Measurements from ENCODE around the gene DRC3. TPM values are rescaled to one million over a fixed set of nuclear protein-coding genes. Genes with fewer than 3 reads are reported as not detected.

Gene DRC3
- total and polyA plus RNA-seq, 2 experiments from 2014 or later: 1.1 to 1.8 TPM

DNA sequence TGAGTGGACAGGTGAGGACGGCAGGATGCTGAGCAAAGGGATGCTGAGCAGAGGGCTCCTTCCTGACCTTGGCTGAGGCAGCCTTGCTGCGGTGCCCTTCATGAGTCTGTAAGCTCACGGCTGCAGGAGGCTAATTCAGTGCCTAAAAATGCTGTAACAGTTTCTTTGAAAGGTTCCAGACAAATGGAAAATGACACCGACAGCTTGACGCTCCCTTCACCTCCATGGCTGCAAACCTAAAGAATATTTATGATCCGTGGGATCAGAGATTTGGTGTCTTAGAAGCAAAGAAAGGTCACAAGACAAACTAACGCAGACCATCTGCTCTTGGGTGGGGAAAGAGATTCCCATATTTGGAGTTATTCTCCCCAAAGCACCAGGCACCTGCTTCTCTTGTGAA, 28.4 kb upstream of the DRC3 start:
- H3K36me3 ChIP-seq (replicated peaks; ENCODE audit: insufficient read depth, low read depth): no peaks in the 10 kb centered on the region
- peaks cover 67% of the 10 kb centered on the region for H3K79me2 ChIP-seq
- H3K27ac ChIP-seq: peak overlapping the region; percentile 68
- no peak for DNase-seq (ENCODE audit: low spot score)
- peak overlapping the region; percentile 58 for H3K4me2 ChIP-seq
- H4K20me1 ChIP-seq (ENCODE audit: insufficient read depth, poor library complexity, severe bottlenecking): no peaks in the 10 kb centered on the region
- H3K9me3 ChIP-seq (ENCODE audit: low read depth): no peaks in the 10 kb centered on the region
- TF ChIP-seq EZH2 (IDR thresholded peaks at IDR 0.05; ENCODE audit: borderline replicate concordance) (no peak), EZH2phosphoT487 (IDR thresholded peaks at IDR 0.05; ENCODE audit: low read depth, severe bottlenecking, unreplicated experiment) (no peak)
- TF ChIP-seq, protein P1, sequence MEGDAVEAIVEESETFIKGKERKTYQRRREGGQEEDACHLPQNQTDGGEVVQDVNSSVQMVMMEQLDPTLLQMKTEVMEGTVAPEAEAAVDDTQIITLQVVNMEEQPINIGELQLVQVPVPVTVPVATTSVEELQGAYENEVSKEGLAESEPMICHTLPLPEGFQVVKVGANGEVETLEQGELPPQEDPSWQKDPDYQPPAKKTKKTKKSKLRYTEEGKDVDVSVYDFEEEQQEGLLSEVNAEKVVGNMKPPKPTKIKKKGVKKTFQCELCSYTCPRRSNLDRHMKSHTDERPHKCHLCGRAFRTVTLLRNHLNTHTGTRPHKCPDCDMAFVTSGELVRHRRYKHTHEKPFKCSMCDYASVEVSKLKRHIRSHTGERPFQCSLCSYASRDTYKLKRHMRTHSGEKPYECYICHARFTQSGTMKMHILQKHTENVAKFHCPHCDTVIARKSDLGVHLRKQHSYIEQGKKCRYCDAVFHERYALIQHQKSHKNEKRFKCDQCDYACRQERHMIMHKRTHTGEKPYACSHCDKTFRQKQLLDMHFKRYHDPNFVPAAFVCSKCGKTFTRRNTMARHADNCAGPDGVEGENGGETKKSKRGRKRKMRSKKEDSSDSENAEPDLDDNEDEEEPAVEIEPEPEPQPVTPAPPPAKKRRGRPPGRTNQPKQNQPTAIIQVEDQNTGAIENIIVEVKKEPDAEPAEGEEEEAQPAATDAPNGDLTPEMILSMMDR (IDR thresholded peaks at IDR 0.05; ENCODE audit: poor library complexity): no peak
- no peak overlapping the region for H3K4me3 ChIP-seq
- no peak overlapping the region for H2AFZ ChIP-seq
- peaks cover 56% of the 10 kb centered on the region for H3K4me1 ChIP-seq (ENCODE audit: insufficient read depth)
- no peaks in the 10 kb centered on the region for H3K9me2 ChIP-seq (replicated peaks; ENCODE audit: insufficient read depth)
- no peaks in the 10 kb centered on the region for H3K27me3 ChIP-seq
- WGBS (ENCODE audit: low lambda C conversion rate, missing lambda C conversion rate): 41% methylated on average over 7 of the region's 7 CpGs

DNA sequence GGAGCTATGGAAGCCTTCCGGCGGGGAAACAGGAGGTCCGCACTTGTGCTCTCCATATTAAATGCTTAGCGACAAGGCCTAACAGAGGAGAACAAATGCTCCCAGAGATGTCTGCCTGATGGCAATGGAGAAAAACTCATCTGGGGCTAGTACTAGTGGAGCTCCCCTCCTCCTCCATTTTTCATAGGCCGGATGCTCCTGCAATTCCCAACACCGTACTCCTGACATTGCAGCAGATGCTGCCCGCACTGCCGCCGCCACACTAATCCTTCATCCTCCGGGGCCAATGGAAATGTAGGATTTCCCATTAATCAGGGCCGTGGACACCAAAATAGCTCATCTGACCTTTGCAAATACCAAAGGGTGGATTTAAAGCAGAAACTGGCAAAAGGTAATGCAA, 27.9 kb upstream of the DRC3 start:
- Histone ChIP-seq H3K4me1 (ENCODE audit: insufficient read depth) (peaks cover 56% of the 10 kb centered on the region), H3K79me2 (peaks cover 65% of the 10 kb centered on the region), H3K36me3 (replicated peaks; ENCODE audit: insufficient read depth, low read depth) (no peaks in the 10 kb centered on the region), H3K4me2 (no peak overlapping the region), H3K9me2 (replicated peaks; ENCODE audit: insufficient read depth) (no peaks in the 10 kb centered on the region), H3K27ac (peak overlapping the region; percentile 1), H2AFZ (no peak overlapping the region), H3K27me3 (no peaks in the 10 kb centered on the region), H4K20me1 (ENCODE audit: insufficient read depth, poor library complexity, severe bottlenecking) (no peaks in the 10 kb centered on the region), H3K4me3 (no peak overlapping the region), H3K9me3 (ENCODE audit: low read depth) (no peaks in the 10 kb centered on the region)
- TF ChIP-seq EZH2phosphoT487 (IDR thresholded peaks at IDR 0.05; ENCODE audit: low read depth, severe bottlenecking, unreplicated experiment) (no peak), EZH2 (IDR thresholded peaks at IDR 0.05; ENCODE audit: borderline replicate concordance) (no peak)
- TF ChIP-seq, protein P1 (IDR thresholded peaks at IDR 0.05; ENCODE audit: poor library complexity): no peak
- no peak for DNase-seq (ENCODE audit: low spot score)
- 76% methylated on average over 11 of the region's 11 CpGs for WGBS (ENCODE audit: low lambda C conversion rate, missing lambda C conversion rate)

DNA sequence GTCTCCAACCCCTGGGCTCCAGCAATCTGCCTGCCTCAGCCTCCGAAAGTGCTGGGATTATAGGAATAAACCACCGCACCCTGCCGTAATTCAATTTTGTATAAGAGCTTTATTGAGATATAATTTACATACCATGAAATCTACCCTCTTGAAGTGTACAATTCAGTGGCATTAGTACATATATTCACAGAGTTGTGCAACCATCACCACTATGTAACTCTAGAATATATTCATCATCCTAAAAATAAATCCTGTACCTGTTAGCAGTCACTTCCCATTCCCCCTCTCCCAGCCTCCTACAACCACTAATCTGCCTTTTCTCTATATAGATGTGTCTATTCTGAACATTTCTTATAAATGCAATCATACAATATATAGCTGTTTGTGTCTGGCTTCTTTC, 26.6 kb upstream of the DRC3 start:
- Histone ChIP-seq H3K79me2 (peaks cover 69% of the 10 kb centered on the region), H3K4me3 (no peak overlapping the region), H3K4me1 (ENCODE audit: insufficient read depth) (peaks cover 48% of the 10 kb centered on the region), H3K9me3 (ENCODE audit: low read depth) (no peaks in the 10 kb centered on the region), H3K9me2 (replicated peaks; ENCODE audit: insufficient read depth) (no peaks in the 10 kb centered on the region), H3K4me2 (no peak overlapping the region), H3K27ac (no peak overlapping the region), H4K20me1 (ENCODE audit: insufficient read depth, poor library complexity, severe bottlenecking) (no peaks in the 10 kb centered on the region), H2AFZ (no peak overlapping the region), H3K27me3 (no peaks in the 10 kb centered on the region), H3K36me3 (replicated peaks; ENCODE audit: insufficient read depth, low read depth) (no peaks in the 10 kb centered on the region)
- DNase-seq (ENCODE audit: low spot score): no peak
- 67% methylated on average over 3 of the region's 3 CpGs for WGBS (ENCODE audit: low lambda C conversion rate, missing lambda C conversion rate)
- TF ChIP-seq EZH2phosphoT487 (IDR thresholded peaks at IDR 0.05; ENCODE audit: low read depth, severe bottlenecking, unreplicated experiment): no peak
- TF ChIP-seq, protein P1 (IDR thresholded peaks at IDR 0.05; ENCODE audit: poor library complexity): no peak

DNA sequence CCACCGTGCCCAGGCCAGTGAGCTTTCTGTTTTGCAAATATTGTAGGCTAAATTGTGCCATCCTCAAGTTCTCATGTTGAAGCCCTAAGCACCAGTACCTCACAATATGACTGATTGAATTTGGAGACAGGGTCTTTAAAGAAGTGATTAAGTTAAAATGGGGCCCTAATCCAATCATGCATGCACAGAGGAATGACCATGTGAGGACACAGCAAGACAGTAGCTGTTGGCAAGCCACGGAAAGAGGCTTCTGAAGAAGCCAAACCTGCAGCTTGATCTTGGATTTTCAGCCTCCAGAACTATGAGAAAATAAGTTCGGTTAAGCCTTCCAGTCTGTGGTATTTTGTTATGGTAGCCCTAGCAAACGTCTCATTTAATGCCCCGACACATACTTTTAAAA, 25.4 kb upstream of the DRC3 start:
- peaks cover 37% of the 10 kb centered on the region for H3K4me1 ChIP-seq (ENCODE audit: insufficient read depth)
- H4K20me1 ChIP-seq (ENCODE audit: insufficient read depth, poor library complexity, severe bottlenecking): no peaks in the 10 kb centered on the region
- no peaks in the 10 kb centered on the region for H3K9me2 ChIP-seq (replicated peaks; ENCODE audit: insufficient read depth)
- no peak overlapping the region for H3K4me2 ChIP-seq
- 91% methylated on average over 5 of the region's 5 CpGs for WGBS (ENCODE audit: low lambda C conversion rate, missing lambda C conversion rate)
- H3K79me2 ChIP-seq: peaks cover 69% of the 10 kb centered on the region
- H3K9me3 ChIP-seq (ENCODE audit: low read depth): no peaks in the 10 kb centered on the region
- no peak overlapping the region for H3K4me3 ChIP-seq
- no peak for TF ChIP-seq EZH2phosphoT487 (IDR thresholded peaks at IDR 0.05; ENCODE audit: low read depth, severe bottlenecking, unreplicated experiment)
- TF ChIP-seq, protein P1 (IDR thresholded peaks at IDR 0.05; ENCODE audit: poor library complexity): no peak
- TF ChIP-seq EZH2 (IDR thresholded peaks at IDR 0.05; ENCODE audit: borderline replicate concordance): no peak
- no peaks in the 10 kb centered on the region for H3K36me3 ChIP-seq (replicated peaks; ENCODE audit: insufficient read depth, low read depth)
- H2AFZ ChIP-seq: no peak overlapping the region
- DNase-seq (ENCODE audit: low spot score): no peak
- no peaks in the 10 kb centered on the region for H3K27me3 ChIP-seq
- no peak overlapping the region for H3K27ac ChIP-seq
